ENCODE data around the gene ADISSP. TPM values are rescaled to one million over a fixed set of nuclear protein-coding genes. Genes with fewer than 3 reads are reported as not detected.

The ADISSP gene
- total and polyA plus RNA-seq, 2 of the 13 experiments (the other 11 are each of a cell fraction or from before 2014, with no cell fraction given), result 38.3 to 90.6 TPM

DNA sequence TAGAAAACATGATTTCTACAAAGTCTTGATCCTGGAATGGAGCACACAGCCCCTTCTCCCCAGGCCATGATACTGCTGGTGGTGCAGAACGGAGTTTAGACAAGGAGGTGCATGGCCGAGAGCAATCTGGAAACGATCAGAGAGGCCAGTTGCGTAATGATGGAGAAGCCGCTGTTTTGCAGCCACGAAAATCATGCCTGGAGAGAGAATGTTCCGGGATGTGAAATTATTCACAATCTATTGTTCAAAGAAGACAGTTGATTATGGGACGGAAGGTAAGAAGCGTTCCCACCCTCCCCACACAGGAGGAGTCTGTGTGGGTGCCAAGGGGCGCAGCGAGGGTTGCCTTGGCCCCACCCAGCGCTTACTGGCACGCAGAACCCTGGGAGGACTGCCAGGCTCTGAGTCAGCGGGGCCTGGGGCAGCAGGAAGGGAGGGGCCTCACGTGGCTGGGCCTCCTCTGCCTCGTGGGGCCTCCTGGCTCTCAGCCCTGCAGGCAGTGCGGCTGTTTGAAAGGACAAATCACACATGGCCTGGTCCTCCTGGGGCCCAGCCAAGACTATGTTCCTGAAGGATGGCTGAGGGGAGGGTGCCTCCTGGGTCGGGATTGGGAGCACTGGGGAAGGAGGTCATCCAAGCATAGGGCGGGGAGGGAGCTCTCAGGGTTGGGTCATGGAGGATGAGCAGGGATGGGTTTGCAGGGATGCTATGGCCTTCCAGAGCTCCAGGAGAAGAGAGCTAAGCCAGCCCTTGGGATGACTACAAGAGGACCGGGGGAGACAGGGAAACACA, 44.1 kb upstream of the ADISSP start (continued):
- TF ChIP-seq ZNF292 (CRISPR knock-in tag; IDR thresholded peaks at IDR 0.05; ENCODE audit: borderline replicate concordance, low read depth), result peak; percentile 98
- TF ChIP-seq HNRNPL (IDR thresholded peaks at IDR 0.05; ENCODE audit: low read depth, low read length), result peak; percentile 99
- no peak for TF ChIP-seq NONO (IDR thresholded peaks at IDR 0.05)
- peak; percentile 63; the same call in 1 of the 2 replicates for TF ChIP-seq NONO (CRISPR knock-in tag; conservative IDR thresholded peaks at IDR 0.05)
- TF ChIP-seq TEAD3 (CRISPR knock-in tag; optimal IDR thresholded peaks at IDR 0.05; ENCODE audit: borderline replicate concordance), result peak; percentile 91
- TF ChIP-seq SP140L (CRISPR knock-in tag; IDR thresholded peaks at IDR 0.05; ENCODE audit: borderline replicate concordance), result 0 out of 2 replicates have a peak, but pooled peaks have one; percentile 14
- TF ChIP-seq BRD4 (CRISPR knock-in tag; IDR thresholded peaks at IDR 0.05), result peak; percentile 84; the same call in 1 of the 2 replicates
- TF ChIP-seq ZBTB42 (CRISPR knock-in tag; IDR thresholded peaks at IDR 0.05), result peak; percentile 97
- TF ChIP-seq, protein P1, sequence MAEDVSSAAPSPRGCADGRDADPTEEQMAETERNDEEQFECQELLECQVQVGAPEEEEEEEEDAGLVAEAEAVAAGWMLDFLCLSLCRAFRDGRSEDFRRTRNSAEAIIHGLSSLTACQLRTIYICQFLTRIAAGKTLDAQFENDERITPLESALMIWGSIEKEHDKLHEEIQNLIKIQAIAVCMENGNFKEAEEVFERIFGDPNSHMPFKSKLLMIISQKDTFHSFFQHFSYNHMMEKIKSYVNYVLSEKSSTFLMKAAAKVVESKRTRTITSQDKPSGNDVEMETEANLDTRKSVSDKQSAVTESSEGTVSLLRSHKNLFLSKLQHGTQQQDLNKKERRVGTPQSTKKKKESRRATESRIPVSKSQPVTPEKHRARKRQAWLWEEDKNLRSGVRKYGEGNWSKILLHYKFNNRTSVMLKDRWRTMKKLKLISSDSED (CRISPR knock-in tag; IDR thresholded peaks at IDR 0.05), result no peak
- TF ChIP-seq DMAP1 (CRISPR knock-in tag; IDR thresholded peaks at IDR 0.05), result peak; percentile 100
- TF ChIP-seq SNAI1 (CRISPR knock-in tag; IDR thresholded peaks at IDR 0.05; ENCODE audit: borderline replicate concordance), result peak; percentile 81; the same call in 1 of the 2 replicates
- TF ChIP-seq ZFP36 (IDR thresholded peaks at IDR 0.05; ENCODE audit: borderline replicate concordance, low read depth, low read length, partially characterized antibody), result peak; percentile 18
- peak; percentile 100 for TF ChIP-seq NPAS2 (CRISPR knock-in tag; IDR thresholded peaks at IDR 0.05; ENCODE audit: borderline replicate concordance)
- TF ChIP-seq ZNF256 (CRISPR knock-in tag; conservative IDR thresholded peaks at IDR 0.05), result no peak; the same call in 1 of the 2 replicates
- peak; percentile 94 for TF ChIP-seq ARID2 (CRISPR knock-in tag; IDR thresholded peaks at IDR 0.05; ENCODE audit: borderline replicate concordance)
- TF ChIP-seq, protein P2, sequence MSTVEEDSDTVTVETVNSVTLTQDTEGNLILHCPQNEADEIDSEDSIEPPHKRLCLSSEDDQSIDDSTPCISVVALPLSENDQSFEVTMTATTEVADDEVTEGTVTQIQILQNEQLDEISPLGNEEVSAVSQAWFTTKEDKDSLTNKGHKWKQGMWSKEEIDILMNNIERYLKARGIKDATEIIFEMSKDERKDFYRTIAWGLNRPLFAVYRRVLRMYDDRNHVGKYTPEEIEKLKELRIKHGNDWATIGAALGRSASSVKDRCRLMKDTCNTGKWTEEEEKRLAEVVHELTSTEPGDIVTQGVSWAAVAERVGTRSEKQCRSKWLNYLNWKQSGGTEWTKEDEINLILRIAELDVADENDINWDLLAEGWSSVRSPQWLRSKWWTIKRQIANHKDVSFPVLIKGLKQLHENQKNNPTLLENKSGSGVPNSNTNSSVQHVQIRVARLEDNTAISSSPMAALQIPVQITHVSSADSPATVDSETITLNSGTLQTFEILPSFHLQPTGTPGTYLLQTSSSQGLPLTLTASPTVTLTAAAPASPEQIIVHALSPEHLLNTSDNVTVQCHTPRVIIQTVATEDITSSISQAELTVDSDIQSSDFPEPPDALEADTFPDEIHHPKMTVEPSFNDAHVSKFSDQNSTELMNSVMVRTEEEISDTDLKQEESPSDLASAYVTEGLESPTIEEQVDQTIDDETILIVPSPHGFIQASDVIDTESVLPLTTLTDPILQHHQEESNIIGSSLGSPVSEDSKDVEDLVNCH (CRISPR knock-in tag; IDR thresholded peaks at IDR 0.05), result no peak; the same call in 1 of the 2 replicates
- TF ChIP-seq ZNF552 (CRISPR knock-in tag; IDR thresholded peaks at IDR 0.05; ENCODE audit: borderline replicate concordance), result peak; percentile 99
- peak; percentile 99 for TF ChIP-seq ZNF232 (CRISPR knock-in tag; IDR thresholded peaks at IDR 0.05; ENCODE audit: borderline replicate concordance)
- peak; percentile 94; the same call in 1 of the 2 replicates for TF ChIP-seq KLF12 (CRISPR knock-in tag; IDR thresholded peaks at IDR 0.05; ENCODE audit: borderline replicate concordance)
- TF ChIP-seq, protein P3, sequence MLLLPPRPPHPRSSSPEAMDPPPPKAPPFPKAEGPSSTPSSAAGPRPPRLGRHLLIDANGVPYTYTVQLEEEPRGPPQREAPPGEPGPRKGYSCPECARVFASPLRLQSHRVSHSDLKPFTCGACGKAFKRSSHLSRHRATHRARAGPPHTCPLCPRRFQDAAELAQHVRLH (CRISPR knock-in tag; IDR thresholded peaks at IDR 0.05; ENCODE audit: borderline replicate concordance, low read depth), result peak; percentile 99
- TF ChIP-seq ZNF546 (CRISPR knock-in tag; conservative IDR thresholded peaks at IDR 0.05), result peak; percentile 97
- TF ChIP-seq JUND (CRISPR knock-in tag; IDR thresholded peaks at IDR 0.05), result peak; percentile 96
- TF ChIP-seq ZNF549 (CRISPR knock-in tag; IDR thresholded peaks at IDR 0.05), result no peak
- peak; percentile 89 for TF ChIP-seq THAP11 (CRISPR knock-in tag; IDR thresholded peaks at IDR 0.05)
- TF ChIP-seq MED1 (CRISPR knock-in tag; IDR thresholded peaks at IDR 0.05), result peak; percentile 92
- peak; percentile 84 for TF ChIP-seq NCOA2 (CRISPR knock-in tag; IDR thresholded peaks at IDR 0.05)
- peak; percentile 88 for TF ChIP-seq IRF2 (CRISPR knock-in tag; IDR thresholded peaks at IDR 0.05)
- peak; percentile 84 for TF ChIP-seq POLR2G (IDR thresholded peaks at IDR 0.05; ENCODE audit: low read depth, low read length)
- peak; percentile 93 for TF ChIP-seq MEF2D (CRISPR knock-in tag; IDR thresholded peaks at IDR 0.05)

All from HepG2 (cell line).